Erythroblast (primary cell): ENCODE measurements around the gene RIF1.

ENCODE experiments used
- GATA1 ChIP-seq: IDR thresholded peaks from 2 replicates; pipeline ENCODE4 v1.6.1; 2011; ENCODE audit warnings: low read depth, mild to moderate bottlenecking, control low read depth, low read length, moderate library complexity
- POLR2A ChIP-seq: IDR thresholded peaks from 2 replicates; pipeline ENCODE4 v1.6.1; 2011; ENCODE audit warnings: mild to moderate bottlenecking, low read length

DNA sequence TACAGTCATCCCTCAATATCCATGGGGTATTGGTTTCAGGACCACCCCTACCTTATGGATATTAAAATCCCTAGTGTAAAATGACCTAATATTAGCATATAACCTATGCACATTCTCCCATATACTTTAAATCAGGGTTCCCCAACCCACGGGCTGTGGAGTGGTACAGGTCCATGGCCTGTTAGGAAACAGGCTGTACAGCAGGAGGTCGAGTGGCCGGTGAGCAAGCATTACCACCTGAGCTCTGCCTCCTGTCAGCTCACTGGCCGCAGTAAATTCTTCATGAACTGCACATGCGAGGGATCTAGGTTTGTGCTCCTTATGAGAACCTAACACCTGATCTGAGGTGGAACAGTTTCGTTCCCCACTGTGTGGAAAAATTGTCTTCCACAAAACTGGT lies 73.8 kb downstream of the RIF1 start:
- TF ChIP-seq POLR2A (no peak), GATA1 (no peak)
